ENCODE measurements around the gene HNRNPH2.

- TF ChIP-seq CTCF (IDR thresholded peaks at IDR 0.05; ENCODE audit: low read depth, low read length, missing input control) (no peak), GABPA (IDR thresholded peaks at IDR 0.05 in 1 of 2, conservative IDR thresholded peaks at IDR 0.05 in 1 of 2) (no peak)
Observed at GRCh38 chrX:101417981-101418841, 10.2 kb downstream of the HNRNPH2 start.

Measured in liver (tissue), 3 donors.